ENCODE results near the gene DCAF6.

DNA sequence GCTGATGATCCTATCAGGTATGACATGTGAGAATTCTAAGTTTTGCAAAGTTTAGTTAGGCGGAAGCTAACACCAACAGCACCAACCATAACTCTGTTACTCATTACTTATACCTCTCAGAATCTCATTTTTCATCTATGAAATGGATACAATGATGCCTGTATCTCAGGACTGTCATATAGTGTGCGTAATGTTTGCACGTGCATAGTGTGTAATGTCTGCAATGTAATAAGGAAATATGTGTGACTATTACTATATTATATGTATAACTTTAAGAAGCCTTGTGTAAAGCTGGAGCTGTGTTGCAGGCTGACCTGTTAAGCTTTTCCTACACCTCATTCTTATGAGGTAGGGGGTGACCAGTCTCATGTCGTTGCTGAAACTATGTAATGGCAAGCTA lies 35.6 kb upstream of the DCAF6 start:
- TF ChIP-seq, protein P1, sequence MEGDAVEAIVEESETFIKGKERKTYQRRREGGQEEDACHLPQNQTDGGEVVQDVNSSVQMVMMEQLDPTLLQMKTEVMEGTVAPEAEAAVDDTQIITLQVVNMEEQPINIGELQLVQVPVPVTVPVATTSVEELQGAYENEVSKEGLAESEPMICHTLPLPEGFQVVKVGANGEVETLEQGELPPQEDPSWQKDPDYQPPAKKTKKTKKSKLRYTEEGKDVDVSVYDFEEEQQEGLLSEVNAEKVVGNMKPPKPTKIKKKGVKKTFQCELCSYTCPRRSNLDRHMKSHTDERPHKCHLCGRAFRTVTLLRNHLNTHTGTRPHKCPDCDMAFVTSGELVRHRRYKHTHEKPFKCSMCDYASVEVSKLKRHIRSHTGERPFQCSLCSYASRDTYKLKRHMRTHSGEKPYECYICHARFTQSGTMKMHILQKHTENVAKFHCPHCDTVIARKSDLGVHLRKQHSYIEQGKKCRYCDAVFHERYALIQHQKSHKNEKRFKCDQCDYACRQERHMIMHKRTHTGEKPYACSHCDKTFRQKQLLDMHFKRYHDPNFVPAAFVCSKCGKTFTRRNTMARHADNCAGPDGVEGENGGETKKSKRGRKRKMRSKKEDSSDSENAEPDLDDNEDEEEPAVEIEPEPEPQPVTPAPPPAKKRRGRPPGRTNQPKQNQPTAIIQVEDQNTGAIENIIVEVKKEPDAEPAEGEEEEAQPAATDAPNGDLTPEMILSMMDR (IDR thresholded peaks at IDR 0.05) = no peak
- TF ChIP-seq POLR2AphosphoS5 (IDR thresholded peaks at IDR 0.05) = no peak
